HEK293 (cell line): Measurements from ENCODE around the gene TLE4.

ENCODE experiments used
- CTCF ChIA-PET: fragments of 350-600 bp; formaldehyde crosslinking; extraction: SDS; loops from one replicate; lab custom pipeline; 2021; ENCODE audit warnings: antibody characterized with exemption; lab: Yijun Ruan, JAX
- POLR2A ChIA-PET: fragments of 300-600 bp; formaldehyde crosslinking; extraction: SDS; loops from one replicate; lab custom pipeline; 2020; ENCODE audit warnings: antibody characterized with exemption, inconsistent platforms; lab: Yijun Ruan, JAX
- H3K27ac ChIP-seq: fragments of 200-500 bp; sonication (Bioruptor generic); 2 replicates; pipeline ENCODE4 v1.5.1; 2014; ENCODE audit warnings: low read depth, low read length, control low read depth, inconsistent platforms; ENCODE audit errors: extremely low read depth
- H3K36me3 ChIP-seq, 2 experiments: fragments of 200-500 bp in 1 of 2; sonication (Bioruptor generic) in 1 of 2; 1 replicate in 1 of 2; 2 replicates in 1 of 2; pipeline ENCODE4 v1.5.1; 2014 to 2017; ENCODE audit warnings: inconsistent platforms in 2 of 2, low read length in 2 of 2; ENCODE audit not compliant: control insufficient read depth in 2 of 2, insufficient read depth in 1 of 2
- H3K4me1 ChIP-seq: fragments of 200-500 bp; sonication (Bioruptor generic); 2 replicates; pipeline ENCODE4 v1.5.1; 2014; ENCODE audit warnings: mild to moderate bottlenecking, low read length, inconsistent platforms; ENCODE audit not compliant: control insufficient read depth, insufficient read depth
- H3K4me3 ChIP-seq: 2 replicates; pipeline ENCODE4 v1.5.1; 2011; ENCODE audit warnings: low read depth, mild to moderate bottlenecking, control low read depth, low read length, moderate library complexity
- H3K9me3 ChIP-seq: fragments of 200-500 bp; sonication (Bioruptor generic); 2 replicates; pipeline ENCODE4 v1.5.1; 2014; ENCODE audit warnings: low read depth, low read length, inconsistent platforms; ENCODE audit not compliant: control insufficient read depth, insufficient read depth
- GLIS1 ChIP-seq: fragments of 450-650 bp; formaldehyde crosslinking; IDR thresholded peaks from 2 replicates; pipeline ENCODE4 v1.5.1; 2016; ENCODE audit warnings: missing biosample characterization, missing genetic modification characterization
- KLF17 ChIP-seq: fragments of 450-650 bp; formaldehyde crosslinking; IDR thresholded peaks from 2 replicates; pipeline ENCODE4 v1.5.1; 2016; ENCODE audit warnings: missing biosample characterization, missing genetic modification characterization
- PRDM1 ChIP-seq: fragments of 450-650 bp; formaldehyde crosslinking; IDR thresholded peaks from 2 replicates; pipeline ENCODE4; 2016; ENCODE audit warnings: missing biosample characterization, missing genetic modification characterization
- SALL2 ChIP-seq: fragments of 450-650 bp; formaldehyde crosslinking; IDR thresholded peaks from 2 replicates; pipeline ENCODE4 v1.5.0; 2017; ENCODE audit warnings: missing biosample characterization, mild to moderate bottlenecking, missing genetic modification characterization, borderline replicate concordance
- WT1 ChIP-seq: fragments of 450-650 bp; formaldehyde crosslinking; IDR thresholded peaks from 2 replicates; pipeline ENCODE4 v1.5.1; 2016; ENCODE audit warnings: missing biosample characterization, missing genetic modification characterization
- ZEB2 ChIP-seq: fragments of 450-650 bp; formaldehyde crosslinking; IDR thresholded peaks from 2 replicates; pipeline ENCODE4 v1.5.1; 2016; ENCODE audit warnings: missing biosample characterization, missing genetic modification characterization
- ZNF280D ChIP-seq: fragments of 450-650 bp; formaldehyde crosslinking; IDR thresholded peaks from 2 replicates; pipeline ENCODE4 v1.5.1; 2016; ENCODE audit warnings: missing biosample characterization, missing genetic modification characterization
- ZNF292 ChIP-seq: fragments of 450-650 bp; formaldehyde crosslinking; IDR thresholded peaks from 2 replicates; pipeline ENCODE4 v1.5.1; 2016; ENCODE audit warnings: low read depth, missing biosample characterization, missing genetic modification characterization, borderline replicate concordance
- ZNF302 ChIP-seq: fragments of 450-650 bp; formaldehyde crosslinking; IDR thresholded peaks from 2 replicates; pipeline ENCODE4 v1.5.1; 2016; ENCODE audit warnings: missing biosample characterization, missing genetic modification characterization, low read depth
- ZNF311 ChIP-seq: fragments of 450-650 bp; formaldehyde crosslinking; IDR thresholded peaks from 2 replicates; pipeline ENCODE4 v1.5.1; 2017; ENCODE audit warnings: missing biosample characterization, missing genetic modification characterization, borderline replicate concordance
- ZNF324 ChIP-seq: fragments of 450-650 bp; formaldehyde crosslinking; IDR thresholded peaks from 2 replicates; pipeline ENCODE4 v1.5.1; 2016; ENCODE audit warnings: missing biosample characterization, missing genetic modification characterization
- ZNF391 ChIP-seq: fragments of 450-650 bp; formaldehyde crosslinking; IDR thresholded peaks from 2 replicates; pipeline ENCODE4 v1.5.1; 2016; ENCODE audit warnings: low read depth, missing biosample characterization, missing genetic modification characterization, borderline replicate concordance
- ZNF488 ChIP-seq: fragments of 450-650 bp; formaldehyde crosslinking; IDR thresholded peaks from 2 replicates; pipeline ENCODE4 v1.5.1; 2016; ENCODE audit warnings: missing biosample characterization, missing genetic modification characterization
- ZNF518A ChIP-seq: fragments of 450-650 bp; formaldehyde crosslinking; conservative IDR thresholded peaks from 2 replicates; pipeline ENCODE4 v1.5.1; 2016; ENCODE audit warnings: low read depth, missing biosample characterization, missing genetic modification characterization
- ZNF747 ChIP-seq: fragments of 450-650 bp; formaldehyde crosslinking; IDR thresholded peaks from 2 replicates; pipeline ENCODE4 v1.5.1; 2016; ENCODE audit warnings: missing biosample characterization, missing genetic modification characterization
- TF ChIP-seq, protein P1 (sequence below): fragments of 450-650 bp; formaldehyde crosslinking; IDR thresholded peaks from 2 replicates; pipeline ENCODE4; 2016; ENCODE audit warnings: missing biosample characterization, missing genetic modification characterization
- TF ChIP-seq, protein P2 (sequence below): fragments of 450-650 bp; formaldehyde crosslinking; IDR thresholded peaks from 2 replicates; pipeline ENCODE4 v1.5.1; 2016; ENCODE audit warnings: missing biosample characterization, missing genetic modification characterization
- TF ChIP-seq, protein P3 (sequence below): fragments of 450-650 bp; formaldehyde crosslinking; IDR thresholded peaks from 2 replicates; pipeline ENCODE4 v1.5.1; 2016; ENCODE audit warnings: missing biosample characterization, missing genetic modification characterization
- TF ChIP-seq, protein P4 (sequence below): fragments of 450-650 bp; formaldehyde crosslinking; IDR thresholded peaks from 2 replicates; pipeline ENCODE4 v1.5.1; 2016; ENCODE audit warnings: missing biosample characterization, missing genetic modification characterization, low read depth

TLE4 gene

DNA sequence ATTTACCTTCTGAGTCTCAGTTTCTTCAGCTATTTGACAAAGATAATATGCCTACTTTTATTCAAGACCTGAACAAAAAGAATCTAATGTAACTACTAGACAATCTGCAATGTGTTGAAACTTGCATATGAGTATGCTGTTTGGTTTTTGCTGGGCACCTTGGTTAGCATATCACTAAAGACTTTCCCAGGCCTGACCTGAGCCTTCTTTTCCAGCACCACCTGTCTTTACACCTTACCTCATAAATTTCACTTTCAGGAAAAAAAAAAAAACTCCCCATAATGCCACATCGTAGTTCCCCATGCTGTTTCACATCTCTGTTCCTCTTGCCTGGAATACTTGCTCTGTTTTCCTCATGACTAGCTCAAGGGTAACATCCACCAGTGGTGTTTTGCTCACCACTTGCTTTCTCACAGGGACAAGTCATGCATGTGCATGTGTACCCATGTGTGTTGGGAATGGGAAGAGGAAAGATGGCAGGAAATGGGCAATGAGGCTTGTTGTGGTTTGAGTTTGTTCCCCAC, 45.6 kb upstream of the TLE4 start:
- H3K27ac ChIP-seq, result no peak overlapping the region
- H3K4me3 ChIP-seq, result no peak overlapping the region
- H3K36me3 ChIP-seq, result no peaks in the 10 kb centered on the region
- H3K9me3 ChIP-seq, result no peaks in the 10 kb centered on the region
- ChIA-PET POLR2A (no interaction called here), CTCF (interaction anchor here (0.5 kb wide), 1 partner anchor 91 kb away, joined by 4 read pairs; no protein-coding TSS in a partner anchor)
- H3K4me1 ChIP-seq, result no peaks in the 10 kb centered on the region
- TF ChIP-seq KLF17 (no peak), ZNF292 (tag by site-specific recombination) (no peak), ZNF280D (tag by site-specific recombination) (no peak), GLIS1 (tag by site-specific recombination) (no peak), ZNF488 (tag by site-specific recombination) (no peak), SALL2 (tag by site-specific recombination) (no peak), WT1 (tag by site-specific recombination) (no peak), ZNF747 (tag by site-specific recombination) (no peak), ZNF302 (tag by site-specific recombination) (no peak), PRDM1 (tag by site-specific recombination) (no peak), ZNF324 (no peak), ZEB2 (tag by site-specific recombination) (no peak), ZNF391 (tag by site-specific recombination) (no peak), ZNF311 (no peak), ZNF518A (tag by site-specific recombination) (no peak)
- TF ChIP-seq, protein P1, sequence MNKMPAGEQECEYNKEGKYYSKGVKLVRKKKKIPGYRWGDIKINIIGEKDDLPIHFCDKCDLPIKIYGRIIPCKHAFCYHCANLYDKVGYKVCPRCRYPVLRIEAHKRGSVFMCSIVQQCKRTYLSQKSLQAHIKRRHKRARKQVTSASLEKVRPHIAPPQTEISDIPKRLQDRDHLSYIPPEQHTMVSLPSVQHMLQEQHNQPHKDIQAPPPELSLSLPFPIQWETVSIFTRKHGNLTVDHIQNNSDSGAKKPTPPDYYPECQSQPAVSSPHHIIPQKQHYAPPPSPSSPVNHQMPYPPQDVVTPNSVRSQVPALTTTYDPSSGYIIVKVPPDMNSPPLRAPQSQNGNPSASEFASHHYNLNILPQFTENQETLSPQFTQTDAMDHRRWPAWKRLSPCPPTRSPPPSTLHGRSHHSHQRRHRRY (tag by site-specific recombination), result no peak
- TF ChIP-seq, protein P2, sequence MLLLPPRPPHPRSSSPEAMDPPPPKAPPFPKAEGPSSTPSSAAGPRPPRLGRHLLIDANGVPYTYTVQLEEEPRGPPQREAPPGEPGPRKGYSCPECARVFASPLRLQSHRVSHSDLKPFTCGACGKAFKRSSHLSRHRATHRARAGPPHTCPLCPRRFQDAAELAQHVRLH, result no peak
- TF ChIP-seq, protein P3, sequence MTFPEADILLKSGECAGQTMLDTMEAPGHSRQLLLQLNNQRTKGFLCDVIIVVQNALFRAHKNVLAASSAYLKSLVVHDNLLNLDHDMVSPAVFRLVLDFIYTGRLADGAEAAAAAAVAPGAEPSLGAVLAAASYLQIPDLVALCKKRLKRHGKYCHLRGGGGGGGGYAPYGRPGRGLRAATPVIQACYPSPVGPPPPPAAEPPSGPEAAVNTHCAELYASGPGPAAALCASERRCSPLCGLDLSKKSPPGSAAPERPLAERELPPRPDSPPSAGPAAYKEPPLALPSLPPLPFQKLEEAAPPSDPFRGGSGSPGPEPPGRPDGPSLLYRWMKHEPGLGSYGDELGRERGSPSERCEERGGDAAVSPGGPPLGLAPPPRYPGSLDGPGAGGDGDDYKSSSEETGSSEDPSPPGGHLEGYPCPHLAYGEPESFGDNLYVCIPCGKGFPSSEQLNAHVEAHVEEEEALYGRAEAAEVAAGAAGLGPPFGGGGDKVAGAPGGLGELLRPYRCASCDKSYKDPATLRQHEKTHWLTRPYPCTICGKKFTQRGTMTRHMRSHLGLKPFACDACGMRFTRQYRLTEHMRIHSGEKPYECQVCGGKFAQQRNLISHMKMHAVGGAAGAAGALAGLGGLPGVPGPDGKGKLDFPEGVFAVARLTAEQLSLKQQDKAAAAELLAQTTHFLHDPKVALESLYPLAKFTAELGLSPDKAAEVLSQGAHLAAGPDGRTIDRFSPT (tag by site-specific recombination), result no peak
- TF ChIP-seq, protein P4, sequence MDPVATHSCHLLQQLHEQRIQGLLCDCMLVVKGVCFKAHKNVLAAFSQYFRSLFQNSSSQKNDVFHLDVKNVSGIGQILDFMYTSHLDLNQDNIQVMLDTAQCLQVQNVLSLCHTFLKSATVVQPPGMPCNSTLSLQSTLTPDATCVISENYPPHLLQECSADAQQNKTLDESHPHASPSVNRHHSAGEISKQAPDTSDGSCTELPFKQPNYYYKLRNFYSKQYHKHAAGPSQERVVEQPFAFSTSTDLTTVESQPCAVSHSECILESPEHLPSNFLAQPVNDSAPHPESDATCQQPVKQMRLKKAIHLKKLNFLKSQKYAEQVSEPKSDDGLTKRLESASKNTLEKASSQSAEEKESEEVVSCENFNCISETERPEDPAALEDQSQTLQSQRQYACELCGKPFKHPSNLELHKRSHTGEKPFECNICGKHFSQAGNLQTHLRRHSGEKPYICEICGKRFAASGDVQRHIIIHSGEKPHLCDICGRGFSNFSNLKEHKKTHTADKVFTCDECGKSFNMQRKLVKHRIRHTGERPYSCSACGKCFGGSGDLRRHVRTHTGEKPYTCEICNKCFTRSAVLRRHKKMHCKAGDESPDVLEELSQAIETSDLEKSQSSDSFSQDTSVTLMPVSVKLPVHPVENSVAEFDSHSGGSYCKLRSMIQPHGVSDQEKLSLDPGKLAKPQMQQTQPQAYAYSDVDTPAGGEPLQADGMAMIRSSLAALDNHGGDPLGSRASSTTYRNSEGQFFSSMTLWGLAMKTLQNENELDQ, result no peak
